Activated CD8-positive, alpha-beta T cell treated with anti-CD3 and anti-CD28 coated beads for 36 hours (primary cell): ENCODE measurements around the gene SS18L1. TPM values are rescaled to one million over a fixed set of nuclear protein-coding genes. Genes with fewer than 3 reads are reported as not detected.
A peak's percentile ranks its signal among the peaks of the same experiment; 100 is the strongest.

Source experiments
- ATAC-seq: fragments of 200-7000 bp; cut with Tn5 transposase; one replicate; pipeline ENCODE4 v1.10.0; 2021; ENCODE audit warnings: mild to moderate bottlenecking, moderate library complexity
- CTCF ChIA-PET: fragments of 350-600 bp; sonication (Branson Sonifier 250); formaldehyde crosslinking; loops from one replicate; lab custom pipeline; 2021; ENCODE audit warnings: antibody characterized with exemption; lab: Charles Lee
- POLR2A ChIA-PET: fragments of 350-600 bp; sonication (Branson Sonifier 250); formaldehyde crosslinking; loops from one replicate; lab custom pipeline; 2021; ENCODE audit warnings: antibody characterized with exemption; lab: Charles Lee
- DNase-seq: peaks from one replicate; pipeline ENCODE4 v3.0.0-alpha.2; 2020
- H3K27ac Mint-ChIP-seq: one replicate; pipeline ENCODE4 v1.8.0; 2021; ENCODE audit warnings: mild to moderate bottlenecking, mixed read lengths
- H3K27me3 Mint-ChIP-seq: one replicate; pipeline ENCODE4 v1.8.0; 2021; ENCODE audit warnings: mixed read lengths
- H3K36me3 Mint-ChIP-seq: one replicate; pipeline ENCODE4 v1.8.0; 2021; ENCODE audit warnings: low read depth, mixed read lengths
- H3K4me1 Mint-ChIP-seq: one replicate; pipeline ENCODE4 v1.8.0; 2021; ENCODE audit warnings: low read depth, mixed read lengths
- H3K4me3 Mint-ChIP-seq: one replicate; pipeline ENCODE4 v1.8.0; 2021; ENCODE audit warnings: mild to moderate bottlenecking, moderate library complexity, mixed read lengths
- H3K9me3 Mint-ChIP-seq: one replicate; pipeline ENCODE4 v1.8.0; 2021; ENCODE audit warnings: mixed read lengths
- CTCF ChIP-seq: fragments of 200-600 bp; IDR thresholded peaks from one replicate; pipeline ENCODE4 v1.8.0; 2022; ENCODE audit warnings: antibody characterized with exemption, mild to moderate bottlenecking
- intact Hi-C: fragments of 100-400 bp; cut with micrococcal nuclease; formaldehyde crosslinking; loops from one replicate; pipeline ENCODE4 v1.10.0; 2022
- total RNA-seq, 2 experiments: library from RNA; stranded (reverse); gene quantifications; one replicate each; pipeline ENCODE4 v1.2.3, GENCODE V29; 2021

Gene SS18L1
- total RNA-seq, 2 experiments from 2014 or later = 15.3 to 16.1 TPM

GRCh38 chr20:62123450-62124118 lies 20.0 kb upstream of the SS18L1 start:
- H3K36me3 Mint-ChIP-seq = peaks cover 27% of the 10 kb centered on the region
- no peak for TF ChIP-seq CTCF
- ATAC-seq = no peak
- H3K4me1 Mint-ChIP-seq = peaks cover 39% of the 10 kb centered on the region
- H3K4me3 Mint-ChIP-seq = peak overlapping the region; percentile 78
- H3K27me3 Mint-ChIP-seq = no peaks in the 10 kb centered on the region
- H3K9me3 Mint-ChIP-seq = no peaks in the 10 kb centered on the region
- ChIA-PET CTCF (interaction anchor here (0.9 to 4.5 kb wide), 3 partner anchors 12 to 108 kb away, joined by 3 to 28 read pairs (median 6); no protein-coding TSS in a partner anchor), POLR2A (interaction anchor here (0.5 to 1.6 kb wide), 7 partner anchors 8 to 57 kb away, joined by 3 to 9 read pairs (median 3); partner anchors contain the start of genes PSMA7 and SS18L1)
- H3K27ac Mint-ChIP-seq = peak overlapping the region; percentile 42
- no peak for DNase-seq
- intact Hi-C loops = loop anchor here (5.0 to 10.0 kb wide), 2 partner anchors 56 to 99 kb away; partner anchors contain the start of gene TAF4

- Mint-ChIP-seq H3K9me3 (no peaks in the 10 kb centered on the region), H3K4me1 (peaks cover 24% of the 10 kb centered on the region), H3K4me3 (no peak overlapping the region), H3K36me3 (peaks cover 42% of the 10 kb centered on the region), H3K27me3 (no peaks in the 10 kb centered on the region), H3K27ac (no peak overlapping the region)
- CTCF ChIA-PET = interaction anchor here (0.9 to 4.5 kb wide), 2 partner anchors 9 to 115 kb away, joined by 3 to 28 read pairs; no protein-coding TSS in a partner anchor
- POLR2A ChIA-PET = interaction anchor here (1.4 to 3.2 kb wide), 4 partner anchors 13 to 60 kb away, joined by 3 to 8 read pairs (median 5); no protein-coding TSS in a partner anchor
- ATAC-seq = no peak
- intact Hi-C loops = loop anchor here (10.0 kb wide), 1 partner anchor 101 kb away; no protein-coding TSS in a partner anchor
- TF ChIP-seq CTCF = no peak
- no peak for DNase-seq
These were observed 17.4 kb upstream of the SS18L1 start for GRCh38 chr20:62126141-62126540.

GRCh38 chr20:62127799-62128198 lies 15.8 kb upstream of the SS18L1 start:
- Mint-ChIP-seq H3K27me3 (no peaks in the 10 kb centered on the region), H3K36me3 (peaks cover 55% of the 10 kb centered on the region), H3K9me3 (no peaks in the 10 kb centered on the region), H3K4me1 (peaks cover 31% of the 10 kb centered on the region), H3K4me3 (no peak overlapping the region), H3K27ac (peak overlapping the region; percentile 13)
- DNase-seq (no peak), ATAC-seq (no peak)
- no peak for TF ChIP-seq CTCF
- ChIA-PET CTCF (interaction anchor here (0.9 to 4.5 kb wide), 4 partner anchors 8 to 116 kb away, joined by 3 to 28 read pairs (median 4); no protein-coding TSS in a partner anchor), POLR2A (interaction anchor here (2.1 to 3.2 kb wide), 3 partner anchors 9 to 61 kb away, joined by 5 to 8 read pairs (median 8); no protein-coding TSS in a partner anchor)
- intact Hi-C loops = loop anchor here (10.0 kb wide), 1 partner anchor 103 kb away; no protein-coding TSS in a partner anchor

- TF ChIP-seq CTCF = no peak
- ChIA-PET CTCF (no interaction called here), POLR2A (interaction anchor here (1.6 to 2.3 kb wide), 2 partner anchors 10 to 62 kb away, joined by 4 to 8 read pairs; partner anchors contain the start of gene TAF4)
- ATAC-seq = no peak
- no peaks in the 10 kb centered on the region for H3K27me3 Mint-ChIP-seq
- intact Hi-C loops = loop anchor here (10.0 kb wide), 1 partner anchor 104 kb away; no protein-coding TSS in a partner anchor
- H3K4me1 Mint-ChIP-seq = peaks cover 34% of the 10 kb centered on the region
- DNase-seq = no peak
- H3K9me3 Mint-ChIP-seq = no peaks in the 10 kb centered on the region
- H3K4me3 Mint-ChIP-seq = no peak overlapping the region
- H3K36me3 Mint-ChIP-seq = peaks cover 59% of the 10 kb centered on the region
- no peak overlapping the region for H3K27ac Mint-ChIP-seq
These were observed 15.1 kb upstream of the SS18L1 start for GRCh38 chr20:62128502-62128901.
